A673 (cell line): Measurements from ENCODE around the gene FBN3. TPM values are rescaled to one million over a fixed set of nuclear protein-coding genes. Genes with fewer than 3 reads are reported as not detected.

Source experiments
- BruUV-seq: library from RNA; stranded (reverse); fragments of 400-500 nt; replicated peaks from 2 replicates; lab custom pipeline; 2021; lab: Mats Ljungman, UMichigan
- CTCF ChIA-PET: fragments of 300-600 bp; sonication (Branson Sonifier 250); formaldehyde crosslinking; loops from one replicate; lab custom pipeline; 2022; ENCODE audit warnings: antibody characterized with exemption; lab: Charles Lee
- POLR2A ChIA-PET: fragments of 300-600 bp; sonication (Branson Sonifier 250); formaldehyde crosslinking; loops from one replicate; lab custom pipeline; 2022; ENCODE audit warnings: antibody characterized with exemption; ENCODE audit not compliant: low non-redundant PET; lab: Charles Lee
- DNase-seq: peaks from one replicate; pipeline ENCODE4 v3.0.0-alpha.2; 2015; ENCODE audit warnings: low spot score
- H3K27ac ChIP-seq: fragments of 200-600 bp; sonication (generic); 2 replicates; pipeline ENCODE4 v1.5.1; 2016; ENCODE audit warnings: mixed run types, low read depth, mild to moderate bottlenecking, mixed read lengths, antibody characterized with exemption, low read length; ENCODE audit not compliant: poor library complexity, severe bottlenecking
- H3K27me3 ChIP-seq: fragments of 200-600 bp; sonication (generic); replicated peaks from 2 replicates; pipeline ENCODE4 v1.6.1; 2017; ENCODE audit warnings: mixed run types, low read depth, mild to moderate bottlenecking, mixed read lengths, antibody characterized with exemption, low read length; ENCODE audit not compliant: insufficient read depth, poor library complexity
- H3K36me3 ChIP-seq: fragments of 200-600 bp; sonication (generic); 2 replicates; pipeline ENCODE4 v1.6.1; 2016; ENCODE audit warnings: mixed run types, mild to moderate bottlenecking, mixed read lengths, antibody characterized with exemption, low read length; ENCODE audit not compliant: insufficient read depth, poor library complexity, severe bottlenecking
- H3K4me1 ChIP-seq: fragments of 200-600 bp; sonication (generic); 2 replicates; pipeline ENCODE4 v1.6.1; 2017; ENCODE audit warnings: mixed run types, mild to moderate bottlenecking, mixed read lengths, antibody characterized with exemption, low read length; ENCODE audit not compliant: insufficient read depth, poor library complexity, severe bottlenecking
- H3K4me3 ChIP-seq: fragments of 200-600 bp; sonication (generic); 2 replicates; pipeline ENCODE4 v1.5.1; 2016; ENCODE audit warnings: low read depth, mixed run types, mild to moderate bottlenecking, mixed read lengths, low read length; ENCODE audit not compliant: poor library complexity, severe bottlenecking
- H3K9me3 ChIP-seq: fragments of 200-600 bp; sonication (generic); 2 replicates; pipeline ENCODE4 v1.6.1; 2016; ENCODE audit warnings: mixed run types, low read depth, mild to moderate bottlenecking, mixed read lengths, antibody characterized with exemption, low read length; ENCODE audit not compliant: poor library complexity, severe bottlenecking
- CTCF ChIP-seq: fragments of 300-800, 200-600 bp; sonication (generic); conservative IDR thresholded peaks from 2 replicates; pipeline ENCODE4 v1.5.1; 2017; ENCODE audit warnings: low read depth, mild to moderate bottlenecking, antibody characterized with exemption, low read length, moderate library complexity, mixed read lengths
- EZH2 ChIP-seq: fragments of 200-600 bp; sonication (generic); IDR thresholded peaks from 2 replicates; pipeline ENCODE4 v1.6.1; 2017; ENCODE audit warnings: borderline replicate concordance, low read depth, mild to moderate bottlenecking, mixed read lengths, antibody characterized with exemption, low read length; ENCODE audit not compliant: poor library complexity, severe bottlenecking
- intact Hi-C: fragments of 100-400 bp; cut with micrococcal nuclease; formaldehyde crosslinking; loops from one replicate; pipeline ENCODE4 v1.10.0; 2022; ENCODE audit not compliant: unreplicated experiment
- total RNA-seq: library from RNA; stranded (reverse); gene quantifications from 2 replicates; pipeline ENCODE4 v1.2.3, GENCODE V29; 2021

FBN3 gene
- total RNA-seq, 1 experiment from 2014 or later: 0.06 TPM

DNA sequence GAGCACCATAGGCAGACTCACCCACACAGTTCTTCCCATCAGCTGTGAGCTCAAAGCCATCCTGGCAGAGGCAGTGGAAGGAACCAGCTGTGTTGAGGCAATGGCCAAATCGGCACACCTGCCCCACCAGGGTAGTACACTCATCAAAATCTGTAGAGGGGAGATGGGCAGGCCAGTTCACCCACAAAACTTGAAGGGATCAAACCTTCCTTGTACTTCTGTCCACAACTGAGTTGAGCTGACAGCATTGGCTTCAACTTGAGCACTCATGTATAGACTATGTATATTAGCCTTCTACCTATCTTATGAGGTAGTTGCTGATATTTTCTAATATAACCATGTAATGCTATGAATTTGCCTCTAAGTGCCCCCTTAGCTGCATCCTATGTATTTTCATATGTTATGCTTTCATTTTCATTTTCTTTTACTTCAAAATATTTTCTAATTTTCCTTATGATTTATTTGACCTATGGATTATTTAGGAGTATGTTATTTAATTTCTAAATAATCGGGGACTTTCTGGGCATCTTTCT is 54.0 kb downstream of the FBN3 start:
- no peak for TF ChIP-seq EZH2
- no peak for TF ChIP-seq CTCF
- POLR2A ChIA-PET: no interaction called here
- Histone ChIP-seq H3K36me3 (no peaks in the 10 kb centered on the region), H3K9me3 (peaks cover 14% of the 10 kb centered on the region), H3K4me1 (no peaks in the 10 kb centered on the region), H3K27ac (no peak overlapping the region), H3K4me3 (no peak overlapping the region), H3K27me3 (no peaks in the 10 kb centered on the region)
- BruUV-seq: no TSS peak
- intact Hi-C loops: no loop called here
- CTCF ChIA-PET: interaction anchor here (0.6 kb wide), 1 partner anchor 68 kb away, joined by 7 read pairs; no protein-coding TSS in a partner anchor
- DNase-seq: no peak

DNA sequence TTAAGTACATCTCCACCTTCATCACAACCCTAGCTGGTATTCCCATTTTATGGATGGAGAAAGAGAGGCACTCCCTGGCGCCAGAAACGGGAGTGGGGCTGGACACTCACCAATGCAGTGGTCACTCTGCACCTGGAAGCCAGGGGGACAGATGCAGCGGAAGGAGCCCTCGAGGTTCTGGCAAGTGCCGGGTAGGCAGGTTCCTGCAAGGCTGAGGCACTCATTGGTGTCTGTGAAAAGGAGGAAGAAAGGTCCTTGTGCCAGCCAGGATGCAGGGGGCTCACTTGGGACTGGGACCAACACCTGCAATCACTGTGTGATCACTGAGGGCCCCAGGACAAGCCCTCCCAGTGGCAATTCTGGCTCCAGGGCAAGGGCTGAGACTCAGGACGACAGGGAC is 55.1 kb downstream of the FBN3 start:
- TF ChIP-seq CTCF (no peak), EZH2 (no peak)
- no peak for DNase-seq
- intact Hi-C loops: no loop called here
- ChIA-PET CTCF (no interaction called here), POLR2A (no interaction called here)
- Histone ChIP-seq H3K36me3 (no peaks in the 10 kb centered on the region), H3K4me3 (no peak overlapping the region), H3K9me3 (peaks cover 14% of the 10 kb centered on the region), H3K4me1 (no peaks in the 10 kb centered on the region), H3K27me3 (no peaks in the 10 kb centered on the region), H3K27ac (no peak overlapping the region)
- no TSS peak for BruUV-seq

- POLR2A ChIA-PET: no interaction called here
- H3K27me3 ChIP-seq: no peaks in the 10 kb centered on the region
- no peak overlapping the region for H3K4me3 ChIP-seq
- no TSS peak for BruUV-seq
- CTCF ChIA-PET: no interaction called here
- H3K27ac ChIP-seq: no peak overlapping the region
- no peak for TF ChIP-seq EZH2
- no peak for TF ChIP-seq CTCF
- no peak for DNase-seq
- intact Hi-C loops: no loop called here
- H3K36me3 ChIP-seq: no peaks in the 10 kb centered on the region
- H3K9me3 ChIP-seq: peaks cover 14% of the 10 kb centered on the region
- H3K4me1 ChIP-seq: no peaks in the 10 kb centered on the region
These were observed 55.7 kb downstream of the FBN3 start for GRCh38 chr19:8093740-8094139.
